Natural killer cell (primary cell): ENCODE measurements around the gene CCDC138. TPM values are rescaled to one million over a fixed set of nuclear protein-coding genes. Genes with fewer than 3 reads are reported as not detected.

Source experiments
- ATAC-seq, 3 donors: fragments of 150-1000 bp in 2 of 3; fragments of 200-7000 bp in 1 of 3; cut with Tn5 transposase; 1 replicate in 1 of 3; 2 replicates in 2 of 3; pipeline ENCODE4 v1.10.0; 2021; ENCODE audit warnings: mild to moderate bottlenecking in 2 of 3, moderate library complexity in 2 of 3
- DNase-seq, 2 donors: peaks; one replicate each; pipeline versions ENCODE4 v3.0.0 to v3.0.0-alpha.2; 2013 to 2021; ENCODE audit warnings: mixed read lengths in 1 of 2
- H3K27ac ChIP-seq: one replicate; pipeline ENCODE4 v1.5.1; 2013; ENCODE audit warnings: mild to moderate bottlenecking, low read length
- H3K27me3 ChIP-seq: one replicate; pipeline ENCODE4 v1.6.1; 2013; ENCODE audit warnings: low read length; ENCODE audit not compliant: control insufficient read depth, insufficient read depth
- H3K36me3 ChIP-seq: one replicate; pipeline ENCODE4 v1.6.1; 2013; ENCODE audit warnings: low read length; ENCODE audit not compliant: control insufficient read depth, insufficient read depth
- H3K4me1 ChIP-seq: one replicate; pipeline ENCODE4 v1.6.1; 2013; ENCODE audit warnings: low read length; ENCODE audit not compliant: control insufficient read depth, insufficient read depth
- H3K4me3 ChIP-seq: one replicate; pipeline ENCODE4 v1.5.1; 2013; ENCODE audit warnings: low read length
- H3K9me3 ChIP-seq: one replicate; pipeline ENCODE4 v1.6.1; 2013; ENCODE audit warnings: low read length; ENCODE audit not compliant: control insufficient read depth, insufficient read depth
- H3K27ac Mint-ChIP-seq, 2 donors: one replicate each; pipeline ENCODE4 v1.8.0; 2022; ENCODE audit warnings: mild to moderate bottlenecking in 2 of 2, mixed read lengths in 2 of 2, moderate library complexity in 1 of 2
- H3K27me3 Mint-ChIP-seq, 2 donors: one replicate each; pipeline ENCODE4 v1.8.0; 2022; ENCODE audit warnings: low read depth in 2 of 2, mixed read lengths in 2 of 2
- H3K36me3 Mint-ChIP-seq: one replicate; pipeline ENCODE4 v1.8.0; 2022; ENCODE audit warnings: mixed read lengths
- H3K4me1 Mint-ChIP-seq, 2 donors: one replicate each; pipeline ENCODE4 v1.8.0; 2022; ENCODE audit warnings: mixed read lengths in 2 of 2
- H3K4me3 Mint-ChIP-seq: one replicate; pipeline ENCODE4 v1.8.0; 2022; ENCODE audit warnings: mild to moderate bottlenecking, moderate library complexity, mixed read lengths
- H3K9me3 Mint-ChIP-seq, 2 donors: one replicate each; pipeline ENCODE4 v1.8.0; 2022; ENCODE audit warnings: mixed read lengths in 2 of 2
- WGBS: methylation state at CpG from one replicate; pipeline ENCODE4 v1.1.7; 2013; ENCODE audit warnings: missing lambda C conversion rate; ENCODE audit not compliant: insufficient coverage; 5-methylcytosine and 5-hydroxymethylcytosine counted together
- intact Hi-C: fragments of 100-400 bp; cut with micrococcal nuclease; formaldehyde crosslinking; loops from one replicate; pipeline ENCODE4 v1.14.2; 2022
- total RNA-seq, 4 donors: library from RNA; stranded (reverse); fragments of 120-200 nt in 1 of 4; gene quantifications; one replicate each; pipeline versions ENCODE4 v1.2.3 to v1.2.4, GENCODE V29; 2013 to 2022
- TF ChIP-seq, protein P1 (sequence below): fragments of 200-600 bp; IDR thresholded peaks from one replicate; pipeline ENCODE4 v1.8.0; 2022; ENCODE audit warnings: antibody characterized with exemption

The CCDC138 gene
- total RNA-seq, 3 donors from 2014 or later (not counting 1 experiment from before 2014, with no cell fraction given), result 3.8 to 9.3 (median 5.6) TPM

DNA sequence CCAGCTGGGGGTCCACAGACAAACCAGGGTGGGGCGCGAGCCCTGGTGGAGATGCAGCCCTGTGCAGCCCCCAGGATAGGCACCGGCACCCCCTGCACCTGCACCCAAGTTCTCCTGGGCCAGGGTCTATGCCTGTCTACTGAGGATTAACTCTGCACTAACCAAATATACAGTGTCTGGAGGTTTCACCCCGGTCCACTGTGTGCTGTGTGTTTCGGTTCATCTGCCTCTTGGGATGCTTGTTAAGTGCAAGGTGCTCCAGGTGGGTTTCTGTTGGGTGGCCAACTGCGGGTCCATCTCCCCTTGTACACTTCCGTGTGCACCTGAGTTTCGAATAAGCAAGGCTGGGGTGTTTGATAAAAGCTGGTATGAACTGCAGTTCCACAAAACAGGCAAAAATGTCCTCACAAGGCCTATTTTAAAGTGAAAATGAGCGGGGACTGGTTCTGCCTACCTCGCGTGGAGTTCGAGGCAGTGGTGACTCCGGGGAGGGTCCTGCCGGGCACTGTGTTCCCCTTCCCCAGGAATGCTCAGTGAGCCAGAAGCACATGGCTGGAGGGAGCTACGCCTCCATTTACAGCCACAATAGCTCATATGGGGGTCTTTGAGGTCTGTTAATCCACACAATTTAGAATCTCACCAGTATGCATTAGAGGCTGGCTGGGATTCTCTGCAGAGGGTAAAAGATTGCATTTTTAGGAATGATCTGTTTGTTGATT lies 131.7 kb downstream of the CCDC138 start:
- H3K27ac Mint-ChIP-seq, result no peak overlapping the region
- intact Hi-C loops, result no loop called here
- DNase-seq, result no peak
- H3K4me1 Mint-ChIP-seq, result no peaks in the 10 kb centered on the region
- TF ChIP-seq, protein P1, sequence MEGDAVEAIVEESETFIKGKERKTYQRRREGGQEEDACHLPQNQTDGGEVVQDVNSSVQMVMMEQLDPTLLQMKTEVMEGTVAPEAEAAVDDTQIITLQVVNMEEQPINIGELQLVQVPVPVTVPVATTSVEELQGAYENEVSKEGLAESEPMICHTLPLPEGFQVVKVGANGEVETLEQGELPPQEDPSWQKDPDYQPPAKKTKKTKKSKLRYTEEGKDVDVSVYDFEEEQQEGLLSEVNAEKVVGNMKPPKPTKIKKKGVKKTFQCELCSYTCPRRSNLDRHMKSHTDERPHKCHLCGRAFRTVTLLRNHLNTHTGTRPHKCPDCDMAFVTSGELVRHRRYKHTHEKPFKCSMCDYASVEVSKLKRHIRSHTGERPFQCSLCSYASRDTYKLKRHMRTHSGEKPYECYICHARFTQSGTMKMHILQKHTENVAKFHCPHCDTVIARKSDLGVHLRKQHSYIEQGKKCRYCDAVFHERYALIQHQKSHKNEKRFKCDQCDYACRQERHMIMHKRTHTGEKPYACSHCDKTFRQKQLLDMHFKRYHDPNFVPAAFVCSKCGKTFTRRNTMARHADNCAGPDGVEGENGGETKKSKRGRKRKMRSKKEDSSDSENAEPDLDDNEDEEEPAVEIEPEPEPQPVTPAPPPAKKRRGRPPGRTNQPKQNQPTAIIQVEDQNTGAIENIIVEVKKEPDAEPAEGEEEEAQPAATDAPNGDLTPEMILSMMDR, result no peak
- H3K4me3 Mint-ChIP-seq, result no peak overlapping the region
- H3K9me3 Mint-ChIP-seq, result no peaks in the 10 kb centered on the region
- no peak for ATAC-seq
- H3K36me3 Mint-ChIP-seq, result no peaks in the 10 kb centered on the region
- no peak overlapping the region for H3K4me3 ChIP-seq
- H3K9me3 ChIP-seq, result no peaks in the 10 kb centered on the region
- no peaks in the 10 kb centered on the region for H3K4me1 ChIP-seq
- H3K27ac ChIP-seq, result no peak overlapping the region
- no peaks in the 10 kb centered on the region for H3K27me3 Mint-ChIP-seq
- H3K36me3 ChIP-seq, result no peaks in the 10 kb centered on the region
- no peaks in the 10 kb centered on the region for H3K27me3 ChIP-seq
- 94% methylated on average over 15 of the region's 15 CpGs for WGBS

DNA sequence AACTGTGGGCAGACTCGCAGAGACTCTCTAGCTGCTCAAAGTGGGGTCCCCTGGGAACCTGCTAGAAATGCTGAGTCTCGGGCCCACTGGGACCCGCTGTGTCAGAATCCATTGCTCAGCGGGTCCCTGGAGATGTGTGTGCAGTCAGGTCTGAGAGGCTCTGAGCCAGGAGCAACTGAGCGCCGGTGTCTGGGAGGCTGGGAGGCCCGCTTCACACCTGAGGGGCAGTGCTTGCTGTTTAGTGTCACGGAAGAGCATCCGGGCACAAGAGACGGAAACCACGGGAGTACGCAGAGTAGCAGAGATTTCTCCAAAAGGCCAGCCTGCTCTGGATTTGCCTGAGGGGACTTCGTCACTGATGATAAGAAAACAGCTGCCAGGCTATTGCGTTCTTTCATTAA lies 132.4 kb downstream of the CCDC138 start:
- Histone ChIP-seq H3K4me1 (no peaks in the 10 kb centered on the region), H3K27me3 (no peaks in the 10 kb centered on the region), H3K4me3 (no peak overlapping the region), H3K27ac (no peak overlapping the region), H3K9me3 (no peaks in the 10 kb centered on the region), H3K36me3 (no peaks in the 10 kb centered on the region)
- Mint-ChIP-seq H3K27ac (no peak overlapping the region), H3K4me1 (no peaks in the 10 kb centered on the region), H3K36me3 (no peaks in the 10 kb centered on the region), H3K9me3 (no peaks in the 10 kb centered on the region), H3K27me3 (no peaks in the 10 kb centered on the region), H3K4me3 (no peak overlapping the region)
- TF ChIP-seq, protein P1, result no peak
- DNase-seq (no peak), ATAC-seq (no peak)
- intact Hi-C loops, result no loop called here
- WGBS, result 94% methylated on average over 14 of the region's 14 CpGs

DNA sequence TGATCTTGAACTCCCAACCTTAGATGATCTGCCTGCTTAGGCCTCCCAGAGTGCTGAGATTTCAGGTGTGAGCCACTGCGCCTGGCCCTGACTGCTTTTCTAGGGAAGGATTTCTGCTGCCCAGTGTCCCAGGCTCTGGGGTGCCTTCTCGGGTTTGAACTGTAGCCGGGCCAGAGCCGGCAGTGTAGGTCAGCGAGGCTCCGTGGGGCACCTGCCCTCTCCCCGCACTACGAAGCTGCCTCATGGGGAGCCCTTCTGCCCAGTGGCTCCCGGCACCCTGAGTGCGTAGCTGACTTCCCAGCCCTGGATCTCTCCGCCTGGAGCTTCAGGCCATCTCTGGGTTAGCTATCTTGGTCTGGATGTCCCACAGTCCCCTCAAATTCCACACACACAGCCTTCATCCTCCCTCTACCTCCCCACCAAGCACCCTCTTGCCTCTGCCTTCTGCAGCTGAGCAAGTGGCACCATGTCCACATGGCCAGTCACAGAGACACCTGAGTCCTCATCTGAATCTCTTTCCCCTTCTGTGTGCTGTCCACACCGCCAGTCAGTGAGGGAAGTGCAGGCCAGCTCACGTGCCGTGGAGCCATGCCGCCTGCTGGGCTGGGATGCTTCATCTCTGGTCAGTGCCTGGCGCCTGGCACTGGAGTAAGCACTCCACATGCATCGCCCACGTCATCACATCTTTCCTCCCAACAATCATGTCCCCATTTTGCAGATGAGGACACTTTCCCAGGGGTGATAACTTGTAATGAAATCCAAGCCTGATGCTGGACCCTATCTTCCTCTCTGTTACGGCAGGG lies 133.2 kb downstream of the CCDC138 start:
- no peaks in the 10 kb centered on the region for H3K9me3 Mint-ChIP-seq
- TF ChIP-seq, protein P1, result no peak
- no peak overlapping the region for H3K4me3 ChIP-seq
- H3K27ac Mint-ChIP-seq, result no peak overlapping the region
- H3K4me1 ChIP-seq, result no peaks in the 10 kb centered on the region
- no peaks in the 10 kb centered on the region for H3K27me3 ChIP-seq
- no peak for ATAC-seq
- intact Hi-C loops, result no loop called here
- H3K9me3 ChIP-seq, result no peaks in the 10 kb centered on the region
- no peak overlapping the region for H3K4me3 Mint-ChIP-seq
- no peaks in the 10 kb centered on the region for H3K36me3 Mint-ChIP-seq
- H3K36me3 ChIP-seq, result no peaks in the 10 kb centered on the region
- no peak overlapping the region for H3K27ac ChIP-seq
- DNase-seq, result no peak
- WGBS, result 93% methylated on average over 19 of the region's 19 CpGs
- no peaks in the 10 kb centered on the region for H3K4me1 Mint-ChIP-seq
- no peaks in the 10 kb centered on the region for H3K27me3 Mint-ChIP-seq
